HG02798 (cell line): ENCODE results near the gene ZNF662.

Experiments
- ATAC-seq: cut with Tn5 transposase; IDR thresholded peaks from one replicate; pipeline ENCODE4 v1.9.1; 2021; ENCODE audit warnings: mild to moderate bottlenecking; ENCODE audit not compliant: unreplicated experiment, poor library complexity

The ZNF662 gene

DNA sequence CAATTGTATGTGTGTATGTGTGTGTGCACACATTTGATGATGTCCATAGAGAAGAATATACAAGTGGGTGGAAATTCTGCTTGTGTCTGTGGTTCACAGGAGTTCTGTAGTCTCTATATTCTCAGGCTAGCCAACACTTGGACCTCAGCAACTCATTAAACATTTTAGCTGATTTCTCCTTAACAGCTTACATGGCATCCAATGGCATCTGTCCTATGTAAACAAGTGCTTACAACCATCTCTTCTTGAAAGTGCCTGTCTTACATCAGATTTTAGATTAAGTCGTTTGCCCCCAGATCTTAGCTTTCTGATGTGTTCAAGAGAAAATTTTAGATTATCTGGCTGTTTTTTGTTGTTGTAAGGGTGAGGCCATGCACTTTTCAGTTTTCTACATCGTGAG is 29.0 kb downstream of the ZNF662 start:
- no peak for ATAC-seq

DNA sequence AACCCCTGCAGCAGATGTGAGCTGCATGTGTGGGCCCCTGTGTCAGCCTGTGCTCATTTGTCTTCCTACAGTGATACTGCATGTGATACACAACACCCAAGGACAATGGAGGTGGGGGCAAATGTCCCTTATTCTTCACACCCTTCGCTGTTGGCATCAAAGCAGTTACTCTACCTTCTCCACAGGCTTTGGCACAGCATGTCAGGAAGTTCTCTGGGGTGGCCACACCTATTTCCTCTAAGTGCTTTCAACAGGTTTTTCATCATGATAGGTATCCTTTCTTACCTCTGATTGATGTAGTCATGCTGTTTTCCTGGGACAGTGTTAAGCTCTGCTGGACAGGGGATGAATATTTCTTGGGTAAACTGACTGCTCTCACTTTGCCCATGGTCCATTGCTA is 29.5 kb downstream of the ZNF662 start:
- no peak for ATAC-seq

DNA sequence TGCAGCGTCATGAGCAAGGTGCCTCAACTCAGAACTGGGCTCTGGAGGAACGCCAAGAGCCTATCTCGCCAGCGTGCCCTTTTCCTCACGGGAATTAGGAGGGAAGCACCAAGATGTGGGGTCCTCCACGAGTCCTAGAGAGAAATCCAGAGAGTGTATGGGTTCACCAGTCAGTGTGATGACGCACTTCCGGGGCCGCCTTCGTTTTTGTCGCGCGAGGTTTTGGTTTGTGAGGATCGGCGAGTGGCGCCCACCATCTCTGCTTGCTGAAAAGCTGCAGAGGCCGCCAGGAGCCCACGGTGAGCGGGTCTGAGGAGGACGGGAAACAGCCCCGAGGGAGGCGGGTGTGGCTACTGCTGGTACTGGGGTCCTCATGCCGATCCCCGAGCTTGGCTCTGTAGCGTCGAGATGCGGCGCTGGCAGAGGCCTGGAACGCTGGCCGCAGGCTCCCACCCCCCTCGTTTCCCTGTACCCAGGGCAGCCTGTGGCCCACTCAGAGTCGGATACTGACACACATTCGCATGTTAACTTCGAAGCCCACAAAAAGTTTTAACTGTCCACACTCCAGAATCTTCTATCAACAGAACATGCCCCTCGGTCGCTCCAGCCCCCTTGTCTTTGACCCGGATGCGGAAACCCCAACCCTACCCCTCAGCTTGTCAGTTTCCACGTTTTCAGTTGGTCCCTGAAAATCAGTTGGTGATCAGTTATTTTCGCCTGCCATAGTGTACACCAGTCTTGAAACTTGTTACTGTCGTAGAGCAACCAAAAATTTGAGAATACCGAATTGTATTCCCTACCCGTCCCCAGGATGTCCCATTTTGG is 30.4 kb downstream of the ZNF662 start:
- no peak for ATAC-seq

DNA sequence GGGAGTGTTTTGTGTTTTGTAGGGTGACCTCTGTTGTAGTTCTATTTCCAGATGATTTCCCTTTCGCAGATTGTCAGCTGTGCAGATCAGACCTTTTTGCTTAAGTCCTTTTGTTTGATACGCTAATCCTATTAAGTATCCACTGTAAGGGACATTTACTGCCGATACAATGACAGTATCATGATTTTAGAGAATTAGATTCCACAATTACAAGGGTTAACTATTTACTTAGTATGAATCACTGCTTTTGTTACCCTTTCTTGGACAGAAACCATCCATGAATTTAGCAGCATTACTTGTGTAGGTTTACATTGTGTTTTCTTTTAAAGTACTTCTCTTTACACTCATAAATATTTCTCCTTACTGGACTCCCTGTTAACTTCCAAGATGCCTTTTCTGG is 31.4 kb downstream of the ZNF662 start:
- ATAC-seq = no peak

DNA sequence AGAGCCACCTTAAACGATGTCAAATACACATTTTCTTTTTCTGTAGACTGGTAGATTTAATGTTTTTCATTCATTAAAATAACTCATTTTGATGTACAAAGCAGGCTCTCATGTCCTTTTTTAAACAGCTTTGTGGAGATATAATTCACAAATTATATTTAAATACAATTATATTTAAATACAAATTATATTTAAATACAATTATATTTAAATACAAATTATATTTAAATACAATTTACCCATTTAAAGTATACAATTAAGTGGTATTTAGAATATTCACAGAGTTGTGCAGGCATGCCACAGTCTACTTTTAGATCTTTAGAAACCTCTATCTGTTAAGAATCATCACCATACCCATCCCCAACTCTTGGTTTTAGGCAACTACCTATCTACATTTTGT is 36.8 kb downstream of the ZNF662 start:
- ATAC-seq = no peak

DNA sequence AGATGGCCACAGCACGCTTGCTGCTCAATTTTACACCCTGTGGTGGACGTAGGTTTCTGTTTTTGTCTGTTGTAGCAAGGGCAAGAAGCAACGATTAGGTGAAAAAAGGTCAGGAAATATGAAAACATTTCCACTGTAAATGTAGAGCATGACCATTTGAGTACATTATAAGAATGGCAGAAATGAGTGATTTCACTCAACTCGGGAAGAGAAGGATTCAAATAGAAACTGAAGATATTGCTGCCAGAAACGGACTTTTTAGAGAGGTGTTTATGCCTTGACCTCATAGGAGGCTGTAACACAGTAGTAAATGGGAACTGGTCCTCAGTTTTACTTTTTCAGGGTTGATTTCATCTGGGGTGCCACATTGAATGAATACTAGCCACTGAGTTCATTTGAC is 40.1 kb downstream of the ZNF662 start:
- no peak for ATAC-seq

DNA sequence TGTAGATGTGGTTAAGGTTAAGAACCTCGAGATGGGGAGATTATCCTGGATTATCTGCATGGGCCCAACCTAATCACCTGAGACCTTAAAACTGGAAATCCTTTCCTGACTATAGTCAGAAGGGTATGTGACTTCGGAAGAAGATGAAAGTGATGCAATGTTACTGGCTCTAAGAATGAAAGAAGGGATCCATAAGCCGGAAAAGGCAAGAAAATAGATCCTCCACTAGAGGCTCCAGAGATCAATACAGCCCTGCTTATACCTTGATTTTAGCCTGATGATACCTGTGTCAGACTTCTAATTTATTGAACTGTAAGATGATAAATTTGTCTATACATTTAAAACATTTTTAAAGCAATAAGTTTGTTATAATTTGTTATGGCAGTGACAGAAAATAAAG is 51.6 kb downstream of the ZNF662 start:
- no peak for ATAC-seq

DNA sequence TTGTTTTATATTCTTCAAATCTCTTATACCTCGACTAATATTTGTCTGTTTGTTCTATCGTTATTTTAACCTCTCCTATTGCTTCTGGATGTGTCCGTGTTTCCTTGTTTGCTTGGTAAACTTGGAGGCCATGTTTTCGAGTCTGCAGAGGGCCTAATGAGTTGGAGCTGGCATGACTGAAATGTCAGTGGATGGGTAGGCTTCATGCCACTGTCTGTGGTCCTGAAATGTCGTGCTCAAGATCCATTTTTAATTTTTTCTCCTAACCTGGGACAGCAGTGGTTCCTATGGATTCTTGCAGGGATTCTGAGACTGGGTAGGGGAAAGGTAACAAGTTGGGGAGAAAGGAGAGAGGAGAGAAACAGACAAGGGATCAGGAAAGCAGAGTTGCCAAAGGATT is 54.3 kb downstream of the ZNF662 start:
- ATAC-seq = no peak

DNA sequence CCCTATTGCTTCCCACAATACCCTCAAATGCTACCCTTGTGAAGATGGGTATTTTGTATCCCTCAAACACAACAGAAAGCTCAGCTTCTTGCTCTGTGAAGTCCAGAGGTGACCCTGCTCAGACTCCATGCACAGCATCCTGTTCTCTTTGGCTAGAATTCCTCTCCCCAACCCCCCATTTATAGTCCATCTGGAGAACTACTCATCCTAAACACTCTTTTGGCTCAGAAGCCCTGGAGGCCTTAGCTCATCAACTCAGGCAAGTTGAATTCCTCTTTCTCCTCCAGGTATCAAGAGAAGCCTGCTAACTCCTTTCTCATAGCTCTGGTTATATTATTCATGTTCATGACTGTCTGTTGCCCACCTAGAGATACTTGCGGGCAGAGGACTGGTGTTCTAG is 54.8 kb downstream of the ZNF662 start:
- ATAC-seq = no peak

DNA sequence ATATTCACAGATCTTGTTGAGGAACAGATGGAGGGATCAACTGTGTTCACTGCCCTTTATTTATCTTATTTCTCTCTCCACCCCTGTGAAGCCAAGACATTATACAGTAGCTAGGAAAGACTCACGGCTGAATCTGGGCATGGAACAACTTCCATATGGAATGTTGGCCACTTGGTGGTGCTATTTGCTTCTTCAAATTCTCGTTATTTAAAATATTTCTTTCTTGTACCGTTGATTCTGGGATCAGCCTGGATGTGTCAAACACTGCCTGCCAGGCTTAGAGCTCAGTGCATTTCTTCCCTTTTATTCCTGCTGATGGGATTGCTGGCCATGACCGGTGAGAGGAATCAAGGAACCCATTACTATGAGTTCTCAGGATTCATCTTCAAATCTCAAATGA is 55.7 kb downstream of the ZNF662 start:
- no peak for ATAC-seq

DNA sequence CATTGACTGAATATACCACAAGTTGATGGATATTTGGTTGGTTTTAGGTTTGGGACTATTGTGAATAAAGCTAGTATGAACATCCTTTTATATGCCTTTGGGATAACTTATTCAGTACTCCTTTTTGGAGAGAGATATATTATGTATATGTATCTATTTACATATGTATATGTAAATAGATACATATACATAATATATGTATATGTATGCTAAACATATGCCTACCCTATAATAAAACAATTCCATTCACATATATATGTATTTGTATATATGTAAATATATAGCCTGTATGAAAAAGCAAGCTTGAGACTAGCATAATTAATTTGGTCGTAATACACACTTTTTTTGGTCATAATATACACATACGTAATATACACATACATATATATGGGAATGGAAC is 57.3 kb downstream of the ZNF662 start:
- ATAC-seq = no peak

DNA sequence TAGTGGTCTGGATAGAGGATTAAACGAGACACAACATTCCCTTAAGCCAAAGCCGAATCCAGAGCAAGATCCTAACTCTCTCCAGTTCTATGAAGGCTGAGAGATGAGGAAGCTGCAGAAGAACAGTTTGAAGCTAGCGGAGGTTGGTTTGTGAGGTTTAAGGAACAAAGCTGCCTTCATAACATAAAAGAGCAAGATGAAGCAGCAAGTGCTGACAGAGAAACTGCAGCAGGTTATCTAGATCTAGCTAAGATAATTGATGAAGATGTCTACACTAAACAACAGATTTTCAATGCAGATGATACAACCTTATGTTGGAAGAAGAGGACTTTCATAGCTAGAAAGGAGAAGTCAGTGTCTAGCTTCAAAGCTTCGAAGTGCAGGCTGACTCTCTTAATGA is 58.3 kb downstream of the ZNF662 start:
- ATAC-seq = no peak
